A549 treated with RU486 at 1 μM for 4 hours (cell line): ENCODE data around the gene CARD10. TPM values are rescaled to one million over a fixed set of nuclear protein-coding genes. Genes with fewer than 3 reads are reported as not detected.

Source experiments
- total RNA-seq: library from RNA; stranded (reverse); fragments of 200-300 nt; extraction: Qiagen RNA extraction; gene quantifications from 5 replicates; pipeline ENCODE4 v1.2.3, GENCODE V29; 2022; ENCODE audit warnings: low read depth

CARD10 gene
- total RNA-seq = 24.2 to 41.1 TPM (median 36.8 TPM) in 5 replicates

GRCh38 chr22:37519268-37520195, at the start of gene CARD10:
TSS of gene CARD10 (minus strand) at chr22:37519415. CDS start at chr22:37519200, 215 bp downstream.

GRCh38 chr22:37559901-37560607, 40.8 kb upstream of the CARD10 start, which contains the start of gene CDC42EP1:
TSS of gene CDC42EP1 (plus strand) at chr22:37560480. CDS start at chr22:37566350, 5,870 bp downstream.

GRCh38 chr22:37486224-37486845, 32.9 kb downstream of the CARD10 start, which contains the start of gene MFNG:
TSS of gene MFNG (minus strand) at chr22:37486384. CDS start at chr22:37486177, 207 bp downstream.

Other genes with a start within 250 kb of the CARD10 start
- 0.61 to 0.94 TPM (median 0.86 TPM) in 5 replicates for gene CYTH4, start 236.9 kb downstream of the CARD10 start, total RNA-seq
- gene ELFN2, start 91.9 kb downstream of the CARD10 start, total RNA-seq = 5.2 to 8.9 TPM (median 7.6 TPM) in 5 replicates
- 1.6 to 2.9 TPM (median 2.0 TPM) in 5 replicates for gene MFNG, start 33.0 kb downstream of the CARD10 start, total RNA-seq
- 27.8 to 39.1 TPM (median 37.3 TPM) in 5 replicates for gene CDC42EP1, start 41.1 kb upstream of the CARD10 start, total RNA-seq
- 0.20 TPM in 1 of 5 replicates, not detected in the others for gene LGALS2, start 60.7 kb upstream of the CARD10 start, total RNA-seq
- 16.4 to 23.7 TPM (median 21.6 TPM) in 5 replicates for gene GGA1, start 89.4 kb upstream of the CARD10 start, total RNA-seq
- 1.9 to 3.1 TPM (median 2.1 TPM) in 5 replicates for gene SH3BP1, start 120.3 kb upstream of the CARD10 start, total RNA-seq
- gene PDXP, start 139.3 kb upstream of the CARD10 start, total RNA-seq = 15.1 to 21.3 TPM (median 19.9 TPM) in 5 replicates
- 1,192 to 1,348 TPM (median 1,281 TPM) in 5 replicates for gene LGALS1, start 156.2 kb upstream of the CARD10 start, total RNA-seq
- 27.4 to 31.3 TPM (median 28.5 TPM) in 5 replicates for gene NOL12, start 166.9 kb upstream of the CARD10 start, total RNA-seq
- 22.3 to 35.1 TPM (median 29.2 TPM) in 5 replicates for gene TRIOBP, start 177.6 kb upstream of the CARD10 start, total RNA-seq